IPS DF 6.9 (cell line): ENCODE data around the gene ZFAND2B.

Experiments used
- DNase-seq: peaks from one replicate; pipeline ENCODE4 v3.0.0-alpha.2; 2013; ENCODE audit warnings: low read depth, low spot score
- H3K27ac ChIP-seq: one replicate; pipeline ENCODE4 v1.5.1; 2013; ENCODE audit warnings: low read length, control low read depth
- H3K27me3 ChIP-seq: 2 replicates; pipeline ENCODE4 v1.6.1; 2013; ENCODE audit warnings: mild to moderate bottlenecking, low read length; ENCODE audit not compliant: control insufficient read depth, insufficient read depth
- H3K36me3 ChIP-seq: 2 replicates; pipeline ENCODE4 v1.6.1; 2013; ENCODE audit warnings: low read length; ENCODE audit not compliant: control insufficient read depth, insufficient read depth
- H3K4me1 ChIP-seq: 2 replicates; pipeline ENCODE4 v1.6.1; 2013; ENCODE audit warnings: low read length; ENCODE audit not compliant: control insufficient read depth, insufficient read depth
- H3K4me3 ChIP-seq: 2 replicates; pipeline ENCODE4 v1.5.1; 2013; ENCODE audit warnings: mild to moderate bottlenecking, low read length
- H3K9me3 ChIP-seq: 2 replicates; pipeline ENCODE4 v1.6.1; 2013; ENCODE audit warnings: low read length, inconsistent platforms; ENCODE audit not compliant: control insufficient read depth, insufficient read depth
- WGBS: extraction: QIAGEN DNeasy Blood & Tissue Kit; methylation state at CpG from one replicate; pipeline ENCODE4 v1.1.7; 2013; ENCODE audit warnings: mixed read lengths, missing lambda C conversion rate; ENCODE audit not compliant: insufficient read length, insufficient coverage; 5-methylcytosine and 5-hydroxymethylcytosine counted together

ZFAND2B gene

DNA sequence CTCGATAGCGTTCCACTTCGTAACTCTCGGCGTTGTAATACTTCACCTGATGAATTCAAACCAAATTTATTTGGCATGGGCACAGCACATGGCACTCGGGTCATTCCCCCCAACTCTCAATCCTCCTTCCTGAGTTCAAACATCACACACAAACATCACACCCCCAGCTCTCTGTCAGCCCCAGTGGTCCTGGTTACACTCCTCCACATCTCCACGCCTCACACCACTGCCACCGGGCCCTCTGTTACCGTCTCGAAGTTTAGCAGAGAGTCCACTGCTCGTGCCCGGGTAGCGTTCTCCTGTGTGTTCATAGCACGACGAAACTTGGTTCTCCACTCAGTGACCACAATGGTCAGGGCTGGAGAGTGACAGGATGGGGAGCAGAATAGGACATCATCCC is 7.6 kb downstream of the ZFAND2B start:
- DNase-seq, result no peak
- no CpG with 5 or more reads among the region's 15 CpGs for WGBS
- H3K27ac ChIP-seq, result no peak overlapping the region
- H3K4me1 ChIP-seq, result peaks cover 6% of the 10 kb centered on the region
- no peaks in the 10 kb centered on the region for H3K9me3 ChIP-seq
- H3K4me3 ChIP-seq, result no peak overlapping the region
- H3K36me3 ChIP-seq, result peaks cover 24% of the 10 kb centered on the region
- H3K27me3 ChIP-seq, result no peaks in the 10 kb centered on the region

DNA sequence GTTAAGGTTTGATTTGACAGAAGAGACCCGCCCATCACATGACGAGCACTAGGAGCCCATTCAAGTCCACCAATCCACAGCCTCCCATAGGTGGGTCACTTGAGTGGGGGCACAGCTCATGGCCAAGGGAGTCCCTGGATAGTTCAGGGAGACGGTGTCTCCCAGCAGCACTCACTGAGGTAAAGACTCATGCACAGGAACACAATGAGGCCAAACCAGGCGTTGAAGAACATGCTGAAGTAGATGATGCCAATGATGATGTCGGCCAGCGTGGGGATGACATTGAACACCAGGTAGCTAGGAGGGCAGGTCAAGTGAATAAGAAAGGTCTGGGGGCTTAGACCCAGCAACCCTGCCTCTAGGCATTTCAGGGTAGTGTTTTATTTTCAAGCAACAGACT is 8.2 kb downstream of the ZFAND2B start:
- Histone ChIP-seq H3K27ac (no peak overlapping the region), H3K4me3 (no peak overlapping the region), H3K36me3 (peaks cover 24% of the 10 kb centered on the region), H3K9me3 (no peaks in the 10 kb centered on the region), H3K4me1 (peaks cover 6% of the 10 kb centered on the region), H3K27me3 (no peaks in the 10 kb centered on the region)
- no peak for DNase-seq
- no CpG with 5 or more reads among the region's 6 CpGs for WGBS

DNA sequence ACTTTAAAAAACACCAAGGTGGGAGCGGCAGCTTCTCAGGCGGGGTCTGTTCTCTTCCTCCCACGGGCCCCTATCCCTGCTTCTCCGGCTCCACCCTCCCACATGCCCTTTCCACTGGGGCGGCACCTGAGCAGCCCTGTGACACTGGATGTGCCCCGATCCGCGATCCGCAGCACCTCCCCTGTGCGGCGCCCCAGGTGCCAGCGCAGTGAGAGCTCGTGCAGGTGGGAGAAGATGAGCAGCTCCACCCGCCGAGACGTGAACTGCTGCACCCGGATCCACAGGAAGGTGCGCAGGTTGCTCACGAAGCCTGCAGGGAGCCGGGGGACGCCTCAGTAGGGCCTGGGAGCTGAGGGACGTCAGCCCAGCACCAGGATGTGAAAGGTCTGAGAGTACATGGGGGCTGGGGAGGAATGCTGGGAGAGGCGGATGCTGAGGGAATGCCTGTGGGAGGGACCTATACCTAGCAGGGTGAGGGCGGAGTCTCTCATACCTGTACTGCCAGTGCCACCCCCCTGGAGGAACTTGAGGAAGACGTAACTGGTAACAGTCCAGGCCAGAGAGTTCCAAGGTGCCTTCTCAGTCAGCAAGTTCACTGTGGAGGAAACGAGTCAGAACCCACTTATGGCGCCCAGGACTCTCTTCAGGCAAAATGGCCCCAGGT is 9.4 kb downstream of the ZFAND2B start:
- no CpG with 5 or more reads among the region's 27 CpGs for WGBS
- no peak overlapping the region for H3K27ac ChIP-seq

DNA sequence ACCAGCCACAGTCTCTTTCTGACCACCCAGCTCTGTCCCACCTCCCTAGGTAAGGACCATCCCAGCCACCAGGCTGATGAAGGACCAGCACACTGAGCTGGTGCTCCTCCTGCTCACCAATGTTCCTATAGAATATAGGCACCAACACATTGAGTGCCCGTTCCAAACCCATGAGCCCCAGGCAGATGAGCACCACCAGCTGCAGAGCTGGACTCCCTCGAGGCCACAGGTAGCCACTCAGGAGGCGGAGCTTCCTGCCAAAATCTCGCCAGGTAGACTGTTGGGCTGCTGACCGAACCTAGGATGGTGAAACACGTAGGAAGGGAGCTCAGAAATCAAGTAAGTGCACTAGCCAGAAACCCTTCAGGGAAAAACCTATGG is 9.9 kb downstream of the ZFAND2B start:
- Histone ChIP-seq H3K27me3 (no peaks in the 10 kb centered on the region), H3K9me3 (no peaks in the 10 kb centered on the region), H3K4me1 (peaks cover 6% of the 10 kb centered on the region), H3K4me3 (no peak overlapping the region), H3K36me3 (peaks cover 18% of the 10 kb centered on the region; the same call in 1 of the 2 replicates), H3K27ac (no peak overlapping the region)
- DNase-seq, result no peak
- no CpG with 5 or more reads among the region's 6 CpGs for WGBS

More for the DNA sequence above, 9.4 kb downstream of the ZFAND2B start:
- DNase-seq, result no peak
- Histone ChIP-seq H3K27me3 (no peaks in the 10 kb centered on the region), H3K4me1 (peaks cover 6% of the 10 kb centered on the region), H3K36me3 (peaks cover 20% of the 10 kb centered on the region; the same call in 1 of the 2 replicates), H3K9me3 (no peaks in the 10 kb centered on the region), H3K4me3 (no peak overlapping the region)

DNA sequence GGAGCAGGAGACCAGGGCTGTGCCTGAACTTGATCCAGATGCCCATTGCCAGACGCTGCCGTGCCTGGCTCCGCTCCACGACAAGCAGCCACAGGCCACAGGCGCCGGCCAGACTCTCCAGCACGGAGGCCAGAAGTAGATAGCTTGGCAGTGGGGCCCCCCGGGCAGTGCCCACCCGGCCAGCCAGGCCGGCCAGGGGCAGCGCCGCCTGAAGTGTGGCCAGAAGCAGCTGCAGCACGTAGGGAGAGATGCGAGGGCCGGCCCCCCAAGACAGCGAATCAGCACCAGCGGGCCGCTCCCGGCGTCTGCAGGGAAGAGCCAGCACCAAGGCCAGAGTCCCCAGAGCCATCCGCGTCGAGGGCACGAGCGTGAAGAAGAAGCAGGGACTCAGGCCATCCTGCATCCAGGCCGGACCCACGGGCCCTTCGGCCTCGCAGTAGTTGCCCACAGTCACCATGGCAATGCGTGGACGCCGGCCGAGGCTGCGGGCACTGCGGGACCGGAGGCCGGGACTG is 11.7 kb downstream of the ZFAND2B start:
- H3K27me3 ChIP-seq, result no peaks in the 10 kb centered on the region
- no peaks in the 10 kb centered on the region for H3K9me3 ChIP-seq
- peaks cover 6% of the 10 kb centered on the region for H3K4me1 ChIP-seq
- no peak for DNase-seq
- H3K27ac ChIP-seq, result no peak overlapping the region
- peaks cover 22% of the 10 kb centered on the region for H3K36me3 ChIP-seq
- WGBS, result no CpG with 5 or more reads among the region's 37 CpGs
- peak overlapping the region; percentile 61 for H3K4me3 ChIP-seq

DNA sequence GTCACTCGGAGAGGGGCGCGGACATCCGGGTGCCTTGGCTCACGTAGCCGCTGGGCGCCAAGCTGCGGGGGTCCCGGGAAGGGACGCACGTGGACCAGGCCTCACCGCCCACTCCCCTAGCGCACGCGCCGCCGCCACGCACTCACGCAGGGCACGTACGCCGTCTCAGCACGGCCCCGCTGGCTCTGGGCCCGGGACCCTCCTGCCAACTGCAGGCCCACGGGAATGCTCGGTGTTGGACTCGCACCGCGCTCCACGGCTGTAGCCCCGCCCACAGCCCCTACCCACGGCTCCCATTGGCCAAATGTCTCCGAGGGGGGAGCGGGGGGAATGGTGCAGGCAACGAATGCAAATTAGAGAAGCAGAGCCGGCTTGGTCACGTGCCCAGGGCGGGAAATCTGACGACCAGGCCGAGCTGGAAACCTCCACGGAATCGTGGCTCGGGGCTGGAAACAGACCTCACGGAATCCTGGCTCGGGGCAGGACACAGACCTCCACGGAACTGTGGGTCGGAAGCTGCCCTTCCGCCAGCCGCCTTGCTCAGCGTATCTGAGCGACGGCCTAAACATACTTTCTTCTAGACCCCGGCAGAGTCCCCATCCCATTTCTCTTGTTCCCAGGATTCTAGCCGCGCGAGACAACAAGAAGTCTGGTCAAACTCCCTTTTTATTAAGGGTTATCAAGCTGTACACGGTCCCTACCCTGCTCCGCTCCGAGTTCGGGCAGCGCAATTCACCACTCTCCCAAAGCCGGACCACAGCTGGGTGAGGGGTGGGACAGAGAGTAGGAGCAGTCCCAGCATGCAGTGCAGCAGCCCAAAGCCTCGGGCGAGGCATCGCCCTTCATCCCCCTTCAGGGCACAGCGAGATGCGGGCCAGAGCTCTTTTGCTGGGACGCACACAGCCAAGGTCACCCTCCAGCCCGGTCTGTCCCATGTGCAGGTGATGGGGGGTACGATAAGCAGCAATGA is 12.4 kb downstream of the ZFAND2B start, which contains the start of gene ABCB6:
TSS of gene ABCB6 (minus strand) at position 227 of the 970 bp plus-strand sequence. CDS start 285 bp downstream, outside the sequence.
- Histone ChIP-seq H3K27me3 (no peaks in the 10 kb centered on the region), H3K27ac (no peak within 1 kb of the TSS), H3K36me3 (peaks cover 28% of the 10 kb centered on the region), H3K4me1 (peaks cover 6% of the 10 kb centered on the region), H3K9me3 (no peaks in the 10 kb centered on the region), H3K4me3 (peak within 1 kb of the TSS; percentile 61)
- DNase-seq, result peak; percentile 82
- WGBS, result no CpG with 5 or more reads among the region's 71 CpGs

DNA sequence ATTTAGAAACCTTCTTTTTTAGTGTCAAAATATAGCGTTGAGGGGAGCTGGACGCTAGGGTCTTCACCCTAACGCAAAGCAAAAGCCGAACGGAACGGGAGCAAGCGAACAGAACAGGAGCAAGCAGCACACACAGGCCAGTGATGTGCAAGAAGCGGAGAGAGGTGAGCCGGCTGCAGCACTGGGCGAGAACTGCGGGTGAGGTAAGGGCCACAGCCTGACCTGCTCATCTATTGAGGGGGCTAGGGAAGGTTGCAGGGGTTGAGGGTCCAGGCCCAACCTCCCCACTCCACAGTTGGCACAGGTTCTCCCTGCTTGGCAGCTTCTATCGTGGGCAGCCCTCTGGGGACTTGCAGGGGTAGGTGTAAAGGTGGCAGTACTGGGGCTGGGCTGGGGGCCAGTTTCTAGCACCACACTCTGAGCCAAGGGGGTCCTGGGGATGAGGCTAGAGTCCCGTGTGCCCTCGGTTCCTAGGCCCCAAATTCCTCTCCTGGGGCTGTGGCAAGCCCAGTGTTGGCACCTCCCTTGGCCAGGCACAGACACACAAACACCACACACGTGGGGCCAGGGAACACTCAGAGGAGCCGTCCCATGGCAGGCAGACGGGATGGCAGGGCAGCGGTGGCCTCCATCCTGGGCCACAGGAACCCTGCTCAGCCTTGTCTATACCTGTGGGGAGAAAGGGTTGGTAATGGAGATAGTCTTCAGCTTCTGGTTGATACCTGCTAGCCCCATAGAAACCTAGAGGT is 13.4 kb downstream of the ZFAND2B start:
- Histone ChIP-seq H3K27me3 (no peaks in the 10 kb centered on the region), H3K4me1 (peaks cover 6% of the 10 kb centered on the region), H3K36me3 (peaks cover 29% of the 10 kb centered on the region), H3K4me3 (no peak overlapping the region), H3K9me3 (no peaks in the 10 kb centered on the region), H3K27ac (no peak overlapping the region)
- WGBS, result no CpG with 5 or more reads among the region's 18 CpGs
- no peak for DNase-seq

DNA sequence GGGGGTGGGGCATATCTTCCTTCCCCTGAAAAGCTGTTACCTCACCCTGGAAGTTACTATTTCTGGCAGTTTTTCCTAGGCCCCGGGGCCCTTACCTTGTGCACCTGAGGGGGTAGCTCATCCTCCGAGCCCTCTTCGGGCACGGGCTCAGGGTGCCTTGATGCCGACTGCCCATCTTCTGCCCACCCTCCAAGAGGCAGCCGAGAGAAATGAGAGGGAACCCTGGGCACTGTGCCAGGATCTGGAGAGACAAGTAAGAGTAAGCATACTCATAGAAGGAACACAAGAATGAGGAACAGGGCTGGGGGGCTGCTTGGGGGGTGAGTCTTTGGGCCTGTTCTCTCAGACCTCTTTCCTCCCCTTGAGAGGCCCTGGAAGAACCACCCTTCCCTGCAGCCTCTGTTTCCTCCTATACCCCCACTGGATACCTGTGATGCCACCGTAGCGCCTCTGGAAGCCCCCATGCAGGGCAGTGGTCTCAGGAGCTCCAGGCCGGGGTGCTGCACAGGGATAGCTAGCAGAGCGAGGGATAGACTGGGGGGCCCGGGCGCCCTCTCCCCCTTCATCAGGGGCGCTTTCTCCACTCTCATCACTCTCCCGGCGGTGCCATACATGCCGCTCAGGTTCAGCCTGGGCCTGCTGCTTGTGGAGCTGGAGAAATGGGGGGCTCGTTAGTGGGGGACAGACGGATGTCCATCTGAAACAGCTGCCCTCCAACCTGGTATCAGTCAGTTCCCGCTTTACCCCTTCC is 14.2 kb downstream of the ZFAND2B start:
- Histone ChIP-seq H3K36me3 (peaks cover 30% of the 10 kb centered on the region), H3K9me3 (no peaks in the 10 kb centered on the region), H3K27me3 (no peaks in the 10 kb centered on the region), H3K4me3 (no peak overlapping the region), H3K27ac (no peak overlapping the region), H3K4me1 (peaks cover 6% of the 10 kb centered on the region)
- WGBS, result no CpG with 5 or more reads among the region's 19 CpGs
- DNase-seq, result no peak

DNA sequence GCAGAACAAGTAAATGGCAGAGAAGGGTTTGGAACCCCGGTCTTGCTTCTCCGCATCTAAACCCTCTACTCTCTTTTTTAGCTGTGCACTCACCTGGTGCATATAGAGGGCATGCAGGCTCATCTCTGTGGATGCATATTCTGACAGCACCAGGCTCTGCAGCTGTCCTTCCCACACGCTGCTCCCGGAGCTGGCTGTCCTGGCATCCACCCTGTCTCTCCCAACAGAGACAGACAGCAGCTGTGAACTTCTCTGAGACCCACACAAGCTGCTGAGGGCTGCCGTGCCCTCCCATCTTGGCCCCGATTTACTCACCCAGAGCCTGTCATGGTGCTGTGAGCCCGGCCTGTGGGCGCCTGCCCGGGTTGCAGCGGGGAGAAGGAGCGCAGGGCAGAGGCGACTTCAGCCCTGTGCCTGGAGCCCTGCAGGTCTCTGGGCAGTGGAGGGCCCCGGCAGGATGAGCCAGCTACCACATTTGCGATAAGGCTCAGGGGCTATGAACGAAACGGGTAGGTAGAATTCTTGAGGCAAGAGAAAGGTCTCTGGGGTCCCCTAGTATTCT is 15.5 kb downstream of the ZFAND2B start:
- peaks cover 30% of the 10 kb centered on the region for H3K36me3 ChIP-seq
- WGBS, result no CpG with 5 or more reads among the region's 16 CpGs
- H3K27ac ChIP-seq, result no peak overlapping the region
- H3K4me1 ChIP-seq, result peaks cover 2% of the 10 kb centered on the region; the same call in 1 of the 2 replicates
- no peak overlapping the region for H3K4me3 ChIP-seq
- no peak for DNase-seq
- H3K9me3 ChIP-seq, result no peaks in the 10 kb centered on the region
- H3K27me3 ChIP-seq, result no peaks in the 10 kb centered on the region
